Ascending aorta (tissue), 2 donors: Measurements from ENCODE around the gene NR3C1. TPM values are rescaled to one million over a fixed set of nuclear protein-coding genes. Genes with fewer than 3 reads are reported as not detected.

ENCODE experiments used
- DNase-seq, 2 donors: peaks; one replicate each; pipeline ENCODE4 v3.0.0-alpha.2; 2019; ENCODE audit warnings: low spot score in 2 of 2
- H3K27ac ChIP-seq, 2 donors: fragments of 200-600 bp; sonication (generic); one replicate each; pipeline ENCODE4 v1.5.1; 2016 to 2017; ENCODE audit warnings: mild to moderate bottlenecking in 1 of 2
- H3K27me3 ChIP-seq: fragments of 200-600 bp; sonication (generic); one replicate; pipeline ENCODE4 v1.5.1; 2017
- H3K36me3 ChIP-seq, 2 donors: fragments of 200-600 bp; sonication (generic); one replicate each; pipeline ENCODE4 v1.5.1; 2016
- H3K4me1 ChIP-seq, 2 donors: fragments of 200-600 bp; sonication (generic); one replicate each; pipeline ENCODE4 v1.5.1; 2016 to 2017; ENCODE audit warnings: mild to moderate bottlenecking in 1 of 2
- H3K4me3 ChIP-seq, 2 donors: fragments of 200-600 bp; sonication (generic); one replicate each; pipeline ENCODE4 v1.5.1; 2016 to 2017; ENCODE audit warnings: mild to moderate bottlenecking in 1 of 2
- H3K9me3 ChIP-seq, 2 donors: fragments of 200-600 bp; sonication (generic); one replicate each; pipeline ENCODE4 v1.5.1; 2016
- intact Hi-C: fragments of 100-400 bp; cut with DNase I; formaldehyde crosslinking; loops from one replicate; pipeline ENCODE4 v1.15.1; 2023
- total RNA-seq: library from RNA; depleted of rRNA; stranded (reverse); fragments of >200 nt; gene quantifications from one replicate; pipeline ENCODE4 v1.1.0, GENCODE V29; 2016
- TF ChIP-seq, protein P1 (sequence below), 3 experiments: fragments of 200-600 bp in 2 of 3; fragments of 450-650 bp in 1 of 3; sonication (generic) in 2 of 3; IDR thresholded peaks; one replicate each; pipeline ENCODE4 v1.5.1; 2016 to 2019; ENCODE audit warnings: antibody characterized with exemption in 3 of 3, mild to moderate bottlenecking in 1 of 3, moderate library complexity in 1 of 3

The NR3C1 gene
- total RNA-seq, 1 donor from 2014 or later, result 18.4 TPM

- H3K27me3 ChIP-seq, result no peaks in the 10 kb centered on the region
- H3K4me1 ChIP-seq, result peaks cover 0 to 34% of the 10 kb centered on the region in 2 donors
- DNase-seq, result no peak
- TF ChIP-seq, protein P1, sequence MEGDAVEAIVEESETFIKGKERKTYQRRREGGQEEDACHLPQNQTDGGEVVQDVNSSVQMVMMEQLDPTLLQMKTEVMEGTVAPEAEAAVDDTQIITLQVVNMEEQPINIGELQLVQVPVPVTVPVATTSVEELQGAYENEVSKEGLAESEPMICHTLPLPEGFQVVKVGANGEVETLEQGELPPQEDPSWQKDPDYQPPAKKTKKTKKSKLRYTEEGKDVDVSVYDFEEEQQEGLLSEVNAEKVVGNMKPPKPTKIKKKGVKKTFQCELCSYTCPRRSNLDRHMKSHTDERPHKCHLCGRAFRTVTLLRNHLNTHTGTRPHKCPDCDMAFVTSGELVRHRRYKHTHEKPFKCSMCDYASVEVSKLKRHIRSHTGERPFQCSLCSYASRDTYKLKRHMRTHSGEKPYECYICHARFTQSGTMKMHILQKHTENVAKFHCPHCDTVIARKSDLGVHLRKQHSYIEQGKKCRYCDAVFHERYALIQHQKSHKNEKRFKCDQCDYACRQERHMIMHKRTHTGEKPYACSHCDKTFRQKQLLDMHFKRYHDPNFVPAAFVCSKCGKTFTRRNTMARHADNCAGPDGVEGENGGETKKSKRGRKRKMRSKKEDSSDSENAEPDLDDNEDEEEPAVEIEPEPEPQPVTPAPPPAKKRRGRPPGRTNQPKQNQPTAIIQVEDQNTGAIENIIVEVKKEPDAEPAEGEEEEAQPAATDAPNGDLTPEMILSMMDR (IDR thresholded peaks at IDR 0.05), result no peak
- H3K27ac ChIP-seq, result peak overlapping the region in 1 of 2 donors; percentile 6
- intact Hi-C loops, result loop anchor here (5.0 to 10.0 kb wide), 2 partner anchors 88 to 160 kb away; partner anchors contain the start of gene NR3C1
- H3K9me3 ChIP-seq, result no peaks in the 10 kb centered on the region
- peaks cover 4 to 10% of the 10 kb centered on the region in 2 donors for H3K36me3 ChIP-seq
- H3K4me3 ChIP-seq, result no peak overlapping the region
These were observed 88.8 kb downstream of the NR3C1 start for GRCh38 chr5:143314659-143315058.

DNA sequence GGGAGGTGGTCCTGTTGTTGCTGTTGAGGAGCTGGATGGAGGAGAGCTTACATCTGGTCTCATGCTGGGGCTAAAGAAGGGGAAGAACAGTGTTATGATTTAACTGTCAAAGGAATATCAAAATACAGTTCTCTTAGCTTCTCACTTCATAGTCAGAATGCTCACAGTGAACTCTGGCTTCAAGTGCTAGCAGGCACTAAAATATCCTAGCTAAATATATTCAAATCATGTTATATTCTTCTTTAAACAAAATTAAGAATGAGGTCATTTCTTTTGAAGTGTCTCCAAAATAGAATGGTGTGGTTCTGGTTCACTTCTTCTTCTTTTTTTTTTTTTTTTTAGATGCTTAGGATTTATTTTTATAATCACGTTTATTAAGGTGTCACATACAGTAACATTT, 89.4 kb downstream of the NR3C1 start:
- peaks cover 0 to 34% of the 10 kb centered on the region in 2 donors for H3K4me1 ChIP-seq
- intact Hi-C loops, result loop anchor here (5.0 to 10.0 kb wide), 2 partner anchors 88 to 159 kb away; partner anchors contain the start of gene NR3C1
- H3K36me3 ChIP-seq, result peaks cover 4 to 13% of the 10 kb centered on the region in 2 donors
- H3K27ac ChIP-seq, result peak overlapping the region; percentile 6 to 23
- no peaks in the 10 kb centered on the region for H3K27me3 ChIP-seq
- no peaks in the 10 kb centered on the region for H3K9me3 ChIP-seq
- DNase-seq, result no peak
- TF ChIP-seq, protein P1 (IDR thresholded peaks at IDR 0.05), result no peak
- H3K4me3 ChIP-seq, result no peak overlapping the region

- TF ChIP-seq, protein P1 (IDR thresholded peaks at IDR 0.05), result no peak
- Histone ChIP-seq H3K4me3 (no peak overlapping the region), H3K4me1 (peaks cover 0 to 32% of the 10 kb centered on the region in 2 donors), H3K36me3 (peaks cover 4 to 15% of the 10 kb centered on the region in 2 donors), H3K27me3 (no peaks in the 10 kb centered on the region), H3K9me3 (no peaks in the 10 kb centered on the region), H3K27ac (peak overlapping the region; percentile 6 to 23)
- no peak for DNase-seq
- intact Hi-C loops, result loop anchor here (5.0 to 10.0 kb wide), 2 partner anchors 89 to 159 kb away; partner anchors contain the start of gene NR3C1
These were observed 90.1 kb downstream of the NR3C1 start for GRCh38 chr5:143313298-143313852.

- TF ChIP-seq, protein P1 (IDR thresholded peaks at IDR 0.05), result no peak
- Histone ChIP-seq H3K27me3 (no peaks in the 10 kb centered on the region), H3K36me3 (peaks cover 4 to 15% of the 10 kb centered on the region in 2 donors), H3K4me1 (peaks cover 0 to 32% of the 10 kb centered on the region in 2 donors), H3K27ac (no peak overlapping the region), H3K9me3 (no peaks in the 10 kb centered on the region), H3K4me3 (no peak overlapping the region)
- intact Hi-C loops, result loop anchor here (5.0 to 10.0 kb wide), 2 partner anchors 89 to 158 kb away; partner anchors contain the start of gene NR3C1
- DNase-seq, result no peak
These were observed 90.7 kb downstream of the NR3C1 start for GRCh38 chr5:143312822-143313221.

- no peak for DNase-seq
- Histone ChIP-seq H3K4me3 (no peak overlapping the region), H3K36me3 (peaks cover 4 to 15% of the 10 kb centered on the region in 2 donors), H3K9me3 (no peaks in the 10 kb centered on the region), H3K27ac (no peak overlapping the region), H3K27me3 (no peaks in the 10 kb centered on the region), H3K4me1 (peaks cover 0 to 32% of the 10 kb centered on the region in 2 donors)
- intact Hi-C loops, result loop anchor here (5.0 to 10.0 kb wide), 2 partner anchors 90 to 157 kb away; partner anchors contain the start of gene NR3C1
- TF ChIP-seq, protein P1 (IDR thresholded peaks at IDR 0.05), result no peak
These were observed 91.5 kb downstream of the NR3C1 start for GRCh38 chr5:143311955-143312354.
